NCI-H2029 (cell line): Measurements from ENCODE around the gene KMT5B.

Experiments
- DNase-seq: peaks from one replicate; lab custom pipeline; 2025; lab: John Stamatoyannopoulos, UW

The KMT5B gene

DNA sequence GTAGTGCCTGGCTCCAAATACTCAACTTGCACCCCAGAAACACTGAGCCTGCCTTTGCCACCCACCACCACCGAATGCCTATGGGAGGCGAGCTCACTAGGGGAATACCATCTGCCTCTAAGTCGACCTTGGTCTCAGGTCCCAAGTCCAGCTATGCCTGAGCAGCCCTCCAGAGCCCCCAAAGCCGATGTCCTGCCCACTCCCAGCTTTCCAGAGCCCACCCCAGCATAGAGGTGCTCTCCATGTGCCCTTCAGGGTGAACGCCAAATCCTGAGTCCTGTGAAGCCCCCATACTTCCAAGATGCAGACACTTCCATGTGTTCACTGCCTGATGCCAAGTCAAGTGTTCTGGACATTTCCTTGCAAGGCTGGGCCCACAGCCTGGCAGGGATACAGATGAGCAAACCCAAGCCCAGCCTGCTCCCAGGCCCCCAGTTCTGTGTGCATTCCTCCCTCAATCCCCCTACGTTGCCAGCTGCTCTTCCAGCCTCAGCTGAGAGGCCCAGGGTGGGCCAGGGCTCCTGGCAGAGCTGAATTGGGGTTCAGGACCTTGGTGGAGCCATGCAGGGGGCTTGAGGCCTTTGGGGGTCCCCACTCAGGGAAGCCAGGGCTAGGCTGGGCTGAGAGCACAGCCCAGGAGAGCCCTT lies 2.6 kb upstream of the KMT5B start:
- no peak for DNase-seq

DNA sequence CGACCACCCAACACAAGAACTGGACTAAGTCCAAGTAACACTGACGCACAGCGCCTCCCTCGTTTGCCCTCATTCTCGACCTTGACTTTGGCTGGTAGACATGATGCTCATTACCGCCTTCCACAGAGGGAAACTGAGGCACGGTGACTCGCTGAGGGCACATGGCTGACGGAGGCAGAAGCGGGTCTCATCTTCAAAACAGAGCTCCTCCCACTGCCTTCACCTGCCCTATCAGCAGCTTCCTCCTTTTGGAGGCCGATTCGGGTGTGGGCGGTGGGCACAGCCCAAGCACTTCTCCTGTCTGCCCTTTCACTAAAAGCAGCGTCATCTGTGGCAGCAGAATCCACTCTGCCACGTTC lies 2.0 kb upstream of the KMT5B start:
- DNase-seq = no peak

DNA sequence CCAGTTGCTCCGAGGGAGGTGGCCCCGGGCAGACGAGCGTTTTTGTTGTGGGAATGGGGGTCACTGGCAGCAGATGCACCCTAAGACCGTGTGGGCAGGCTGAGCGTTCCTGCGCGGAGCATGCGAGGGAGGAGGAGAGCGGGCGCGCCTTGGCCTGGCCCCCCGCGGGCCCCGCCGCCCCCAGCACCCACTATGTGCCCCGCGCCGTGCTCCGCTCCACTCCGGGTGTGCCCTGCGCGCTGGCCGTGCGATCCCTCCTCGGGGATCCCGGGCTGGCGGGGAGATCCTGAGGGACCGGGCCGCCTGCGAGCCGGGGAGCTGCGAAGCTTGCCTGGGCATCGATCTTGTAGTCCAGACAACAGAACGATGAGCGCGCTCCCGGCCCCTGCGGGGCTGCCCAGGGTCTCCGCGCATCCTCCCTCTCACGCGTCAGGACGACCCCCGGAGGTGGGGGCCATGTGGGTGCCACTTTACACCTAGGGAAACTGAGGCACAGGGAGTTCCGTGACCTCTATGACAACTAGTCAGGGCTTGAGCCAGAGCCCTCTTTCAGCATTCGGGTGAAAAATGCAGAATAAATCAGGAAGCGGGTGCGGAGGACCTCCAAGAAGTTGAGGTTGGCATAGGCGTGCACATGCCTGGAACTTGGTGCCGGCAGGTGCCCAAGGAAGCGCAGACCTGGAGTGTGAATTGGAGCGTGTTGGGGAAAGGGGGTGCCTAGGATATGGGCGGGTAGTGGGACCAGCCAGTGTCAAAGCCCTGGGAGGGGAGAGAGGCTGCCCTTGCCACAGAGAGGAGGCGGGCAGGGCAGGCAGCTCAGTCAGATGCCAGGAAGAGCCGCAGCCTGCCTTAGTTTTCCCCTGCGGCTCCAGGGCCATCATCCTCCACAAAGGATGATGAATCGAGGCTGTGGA lies 1.3 kb upstream of the KMT5B start:
- DNase-seq = no peak

DNA sequence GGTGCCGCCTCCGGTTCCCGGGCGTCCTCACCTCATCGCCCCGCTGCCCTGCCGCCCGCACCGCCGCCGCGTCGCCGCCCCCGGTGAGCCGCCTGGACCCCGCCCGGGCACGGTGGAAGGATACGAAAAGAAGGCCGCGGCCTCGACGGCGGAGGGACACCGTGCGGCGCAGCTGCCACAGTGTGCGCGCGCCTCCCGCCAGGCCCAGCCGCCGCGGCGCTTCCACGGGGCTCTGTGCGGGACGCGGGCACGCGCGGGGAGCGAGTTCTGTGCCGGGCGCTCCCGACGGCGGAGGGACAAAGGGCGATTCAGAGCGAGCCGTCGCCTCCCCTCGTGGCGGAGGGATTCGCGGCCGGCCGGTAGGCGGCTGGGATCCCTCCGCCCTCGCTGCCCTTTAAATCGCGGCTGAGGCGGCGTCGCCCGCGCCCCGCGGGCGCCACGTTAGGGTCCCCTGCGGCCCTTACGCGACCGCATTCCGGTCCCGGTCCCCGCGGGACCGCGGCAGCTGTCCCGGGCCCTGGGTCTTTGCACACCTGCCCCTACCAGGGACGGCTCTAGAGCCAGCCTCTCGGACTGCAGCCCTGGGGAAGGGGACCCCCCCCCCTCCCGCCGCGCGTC lies 568 bp upstream of the KMT5B start:
- DNase-seq = peak; percentile 87

DNA sequence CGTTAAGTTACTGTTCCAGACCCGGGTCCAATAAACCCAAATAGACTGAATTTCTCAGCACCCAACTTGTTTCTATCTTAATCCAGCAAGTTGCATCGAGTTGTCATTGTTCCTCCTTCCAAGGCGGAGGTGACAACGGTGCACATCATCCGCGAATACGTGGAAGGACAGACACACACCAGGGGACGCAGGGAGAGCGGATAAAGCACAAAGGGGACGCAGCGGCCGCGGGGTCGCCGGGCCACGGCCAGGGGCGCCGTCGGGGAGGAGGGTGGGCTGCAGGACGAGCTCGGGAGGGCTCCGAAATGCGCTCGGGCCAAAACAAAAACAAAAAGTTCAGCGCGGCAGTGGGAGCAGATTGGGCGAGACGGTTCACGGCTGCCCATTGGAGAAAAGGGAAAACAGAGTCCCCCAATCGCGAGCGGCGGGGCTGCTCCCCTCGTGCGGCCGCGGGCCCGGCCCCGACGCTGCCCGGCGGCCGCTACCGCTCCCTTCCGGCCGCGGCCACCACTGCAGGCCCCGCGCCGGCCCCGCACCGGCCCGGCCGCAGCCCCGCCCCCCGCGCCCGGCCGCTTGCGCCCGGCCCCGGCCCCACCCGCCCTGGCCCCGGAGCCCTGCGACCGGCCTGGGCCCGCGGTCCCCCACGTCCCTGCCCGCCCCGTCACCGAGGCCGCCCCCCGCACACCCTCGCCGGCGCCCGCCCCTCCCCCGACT lies 518 bp downstream of the KMT5B start:
- peak; percentile 58 for DNase-seq

DNA sequence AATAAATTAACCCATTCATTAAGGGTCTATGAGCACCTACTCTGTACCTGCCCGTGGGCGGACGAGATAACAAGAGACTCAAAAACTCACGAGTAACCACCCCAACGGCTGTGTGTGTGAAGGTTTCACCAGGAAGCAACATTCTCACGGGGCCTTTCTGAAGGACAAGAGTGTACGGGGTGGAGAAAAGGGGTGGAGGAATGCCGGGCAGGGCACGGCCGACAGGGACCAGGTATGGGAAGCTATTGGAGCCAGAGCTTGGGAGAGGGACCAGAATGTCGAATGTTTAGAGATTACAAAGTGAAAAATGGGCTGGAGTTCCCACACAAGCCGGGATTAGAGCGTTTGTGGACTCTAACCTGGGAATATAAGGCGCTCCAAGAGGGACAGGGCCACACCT lies 1.6 kb downstream of the KMT5B start:
- no peak for DNase-seq

DNA sequence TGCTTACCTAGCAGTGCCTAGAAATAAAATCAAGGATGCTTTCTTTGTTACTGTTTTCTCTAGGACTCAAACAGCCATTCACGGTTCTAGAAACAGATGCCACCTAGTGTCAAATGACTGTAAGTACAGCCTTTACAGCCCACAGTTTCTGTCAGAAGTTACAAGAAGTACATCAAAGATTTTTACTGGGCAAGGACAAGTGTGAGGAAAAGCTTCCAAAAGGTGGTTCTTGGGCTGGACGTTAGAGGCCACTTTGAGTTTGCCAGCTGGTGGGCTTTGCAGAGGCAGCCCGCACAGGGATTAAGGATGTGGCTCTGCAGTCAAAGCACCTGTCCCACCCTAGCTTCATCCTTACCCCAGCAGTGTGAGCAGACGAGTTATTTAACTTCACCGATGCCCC lies 6.9 kb downstream of the KMT5B start:
- DNase-seq = peak; percentile 61

DNA sequence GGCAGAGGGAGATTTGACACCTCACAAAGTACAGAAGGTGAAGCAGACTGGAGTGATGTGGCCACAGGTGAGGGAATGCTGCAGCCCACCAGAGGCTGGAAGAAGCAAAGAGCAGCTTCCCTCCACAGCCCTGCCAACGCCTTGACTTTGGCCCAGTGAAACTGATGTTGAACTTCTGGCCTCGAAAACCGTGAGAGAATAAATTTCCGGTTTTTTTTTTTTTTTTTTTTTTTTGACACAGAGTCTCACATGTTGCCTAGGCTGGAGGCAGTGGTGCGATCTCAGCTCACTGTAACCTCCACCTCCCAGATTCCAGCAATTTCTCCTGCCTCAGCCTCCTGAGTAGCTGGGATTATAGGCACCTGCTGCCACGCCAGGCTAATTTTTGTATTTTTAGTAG lies 8.7 kb downstream of the KMT5B start:
- DNase-seq = no peak

DNA sequence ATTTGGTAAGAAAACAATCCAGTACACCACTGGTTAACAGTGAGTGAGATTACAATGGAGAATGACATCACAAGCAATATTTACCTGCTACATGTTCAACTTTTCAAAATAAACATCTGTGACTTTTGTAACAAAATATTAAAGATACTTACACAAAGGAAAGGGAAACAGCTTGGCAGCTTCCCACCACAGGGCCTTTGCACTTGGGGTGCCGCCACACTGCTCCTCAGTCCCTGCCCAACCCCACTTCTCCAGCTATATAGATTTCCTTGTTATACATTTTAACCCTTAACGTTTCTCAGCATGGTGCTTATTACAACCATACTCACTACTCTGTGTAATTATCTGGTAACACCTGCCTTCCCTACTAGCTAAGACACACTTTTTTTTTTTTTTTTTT lies 10.9 kb downstream of the KMT5B start:
- DNase-seq = no peak

DNA sequence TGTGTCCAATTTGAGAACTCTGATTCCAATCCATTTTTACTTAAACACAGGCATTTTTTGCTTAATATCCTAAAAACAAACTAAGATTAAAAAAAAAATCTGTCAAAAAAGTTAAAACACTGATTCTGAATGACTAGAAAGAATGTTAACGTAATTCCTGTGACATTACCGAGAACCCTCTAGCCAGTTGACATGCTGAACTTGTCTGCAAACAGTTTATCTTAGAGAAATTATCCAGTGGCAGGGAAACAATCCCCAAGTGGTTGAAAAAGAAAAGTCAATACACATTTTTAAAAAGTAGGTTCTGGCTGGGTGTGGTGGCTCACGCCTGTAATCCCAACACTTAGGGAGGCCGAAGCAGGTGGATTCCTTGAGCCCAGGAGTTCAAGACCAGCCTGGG lies 11.6 kb downstream of the KMT5B start:
- DNase-seq = no peak

DNA sequence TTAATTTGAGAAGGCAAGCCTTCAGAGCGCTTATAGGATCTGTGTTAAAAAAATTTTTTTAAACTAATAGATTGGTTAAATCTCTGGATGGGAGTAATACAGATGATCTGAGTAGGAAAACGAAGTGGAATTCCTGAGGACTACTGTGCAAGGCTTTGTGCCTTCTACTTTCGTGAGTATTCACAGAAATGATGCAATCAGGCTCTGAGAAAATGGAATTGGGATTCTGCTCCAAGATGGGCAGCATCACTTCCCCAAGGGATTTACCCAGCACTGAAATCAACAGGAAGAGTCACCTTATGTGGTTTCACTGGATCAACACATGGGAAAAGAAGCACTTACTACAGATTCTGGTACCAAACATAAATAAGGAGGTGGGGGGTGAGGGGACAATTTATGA lies 12.5 kb downstream of the KMT5B start:
- DNase-seq = no peak

DNA sequence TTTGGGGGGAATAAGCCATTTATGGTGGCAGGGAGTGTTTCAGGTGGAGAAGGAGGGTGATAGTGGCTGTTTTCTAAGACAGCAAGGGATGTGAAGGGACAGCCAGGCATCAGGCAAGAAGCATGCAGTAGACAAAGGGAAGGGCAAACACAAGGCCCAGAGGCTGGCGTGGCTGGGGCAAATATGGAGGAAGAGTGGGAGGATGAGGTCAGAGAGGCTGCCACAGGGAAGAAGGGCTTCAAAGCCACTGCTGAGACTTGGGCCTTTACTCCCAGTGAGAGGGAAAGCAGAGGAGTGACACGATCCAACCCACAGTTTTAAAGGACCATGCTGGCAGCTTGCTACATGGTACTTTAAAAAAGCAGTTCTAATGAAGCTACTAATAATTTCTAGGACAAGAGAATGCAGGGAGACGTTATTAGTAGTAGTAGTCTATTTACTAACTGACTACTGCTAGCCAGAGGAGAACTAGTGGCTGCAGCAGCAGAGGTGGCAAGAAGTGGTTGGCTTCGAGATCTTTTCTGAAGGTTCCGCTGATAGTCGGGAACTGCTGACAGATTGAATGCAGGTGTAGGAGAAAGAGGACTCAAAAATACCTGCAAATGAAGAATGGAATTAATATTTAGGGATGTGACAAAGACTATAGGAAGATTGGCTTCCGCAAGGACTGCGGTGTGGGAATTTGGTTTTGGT lies 13.7 kb downstream of the KMT5B start:
- DNase-seq = no peak

DNA sequence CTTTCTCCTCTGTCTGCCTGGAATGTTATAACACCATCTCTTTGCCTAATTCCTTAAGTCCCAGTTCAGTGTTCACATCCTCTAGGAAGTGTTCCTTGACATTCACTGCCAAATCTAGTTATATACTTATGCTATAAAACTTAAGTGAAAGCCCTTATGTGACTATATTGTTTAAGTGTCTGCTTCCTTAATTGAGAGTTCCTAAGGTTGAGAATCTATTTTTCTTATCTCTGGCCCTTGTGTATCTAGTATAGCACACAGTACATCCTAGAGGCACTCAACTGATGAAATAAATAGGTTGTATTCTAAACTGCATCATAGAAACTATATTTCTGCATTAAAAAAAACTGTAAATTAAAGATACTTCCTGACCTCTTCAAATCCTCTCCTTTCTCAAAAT lies 16.9 kb downstream of the KMT5B start:
- DNase-seq = no peak

DNA sequence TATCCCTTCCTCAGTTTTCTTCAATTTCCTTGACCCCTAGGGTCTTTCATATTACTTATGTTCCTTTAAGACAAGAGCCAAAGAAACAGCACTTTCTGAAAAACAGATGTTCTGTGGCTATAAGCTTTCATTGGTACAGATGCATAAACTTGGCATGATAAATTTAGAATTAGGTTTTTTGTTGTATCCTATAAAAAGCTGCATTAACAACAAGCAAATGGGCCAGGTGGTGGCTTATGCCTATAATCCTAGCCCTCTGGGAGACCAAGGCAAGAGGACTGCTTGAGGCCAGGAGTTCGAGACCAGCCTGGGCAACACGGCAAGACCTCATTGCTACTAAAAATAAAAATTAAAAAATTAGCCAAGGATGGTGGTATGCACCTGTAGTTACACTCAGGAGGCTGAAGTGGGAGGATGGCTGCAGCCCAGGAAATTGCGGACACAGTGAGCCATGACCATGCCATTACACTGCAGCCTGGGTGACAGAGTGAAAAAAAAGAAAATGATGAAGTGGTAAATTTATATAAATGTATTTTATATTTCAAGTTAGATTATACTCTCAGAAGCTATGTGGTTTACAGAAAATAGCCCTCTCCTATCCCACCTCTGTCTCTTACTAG lies 18.3 kb downstream of the KMT5B start:
- no peak for DNase-seq

DNA sequence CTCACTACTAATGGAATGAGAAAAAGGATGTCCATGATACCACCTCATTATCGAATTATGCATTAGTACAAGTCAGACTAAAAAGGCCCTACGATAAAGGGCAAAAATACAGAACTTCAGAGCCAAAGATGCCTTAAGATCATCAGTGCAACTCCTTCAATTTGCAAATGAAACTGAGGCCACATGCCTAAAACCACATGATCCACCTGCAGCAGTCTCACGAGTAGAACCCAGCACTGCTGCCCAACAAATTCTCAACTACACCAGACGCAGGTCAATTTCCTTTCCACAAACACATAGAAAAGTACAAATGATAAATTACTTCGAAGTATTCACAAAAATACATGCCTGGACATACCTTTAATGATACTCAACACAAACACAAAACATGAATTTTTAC lies 20.1 kb downstream of the KMT5B start:
- no peak for DNase-seq

DNA sequence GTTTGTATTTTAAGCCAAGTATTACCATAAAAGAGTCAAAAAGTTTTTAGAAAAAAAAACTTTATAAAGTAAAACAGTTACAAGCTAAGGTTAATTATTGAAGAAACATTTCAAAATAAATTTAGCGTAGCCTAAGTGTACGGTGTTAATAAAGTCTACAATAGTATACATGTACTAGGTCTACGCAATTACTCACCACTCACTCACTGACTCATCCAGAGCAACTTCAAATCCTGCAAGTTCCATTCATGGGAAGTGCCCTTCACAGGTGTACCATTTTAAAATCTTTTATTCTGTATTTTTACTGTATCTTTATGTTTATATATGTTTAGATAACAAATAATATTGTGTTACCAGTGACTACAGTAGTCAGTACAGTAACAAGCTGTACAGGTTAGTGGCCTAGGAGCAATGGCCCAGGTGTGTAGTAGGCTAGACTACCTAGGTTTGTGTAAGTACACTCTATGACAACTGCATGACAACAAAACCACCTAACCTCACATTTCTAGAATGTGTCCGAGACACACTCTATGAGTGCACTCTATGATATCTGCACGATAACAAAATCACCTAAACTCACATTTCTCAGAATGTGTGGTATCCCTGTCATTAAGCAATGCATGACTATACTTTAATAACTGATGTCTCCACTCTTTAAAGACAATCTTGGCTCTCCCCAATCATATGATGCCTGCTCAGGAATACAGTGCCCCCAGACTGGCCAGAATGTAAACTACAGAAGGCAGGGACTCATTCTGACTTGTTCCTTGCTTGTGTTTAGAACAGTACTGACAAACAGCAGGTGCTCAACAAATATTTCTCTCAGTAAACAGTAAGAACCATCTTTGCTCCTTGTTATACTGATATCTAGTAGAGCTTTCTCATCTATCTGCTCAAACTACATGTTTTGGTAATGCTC lies 21.2 kb downstream of the KMT5B start:
- DNase-seq = no peak

DNA sequence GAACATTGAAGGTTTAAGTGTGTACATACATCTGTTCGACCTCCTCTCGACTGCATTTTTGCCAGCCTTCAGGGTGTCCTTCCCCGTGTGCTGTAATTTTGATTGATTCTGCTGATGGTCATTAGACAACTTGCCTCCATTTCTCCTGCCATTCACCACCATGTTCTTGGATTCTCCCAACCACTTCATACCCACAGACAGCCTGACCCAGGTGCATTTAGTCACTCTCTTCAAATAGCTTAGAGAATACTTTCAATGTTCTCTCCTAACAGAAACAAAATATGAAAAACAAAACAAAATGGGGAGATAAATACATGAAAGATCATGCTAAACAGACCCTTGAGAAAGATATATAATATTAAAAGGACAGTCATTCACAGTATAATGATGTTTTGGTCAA lies 23.2 kb downstream of the KMT5B start:
- no peak for DNase-seq

DNA sequence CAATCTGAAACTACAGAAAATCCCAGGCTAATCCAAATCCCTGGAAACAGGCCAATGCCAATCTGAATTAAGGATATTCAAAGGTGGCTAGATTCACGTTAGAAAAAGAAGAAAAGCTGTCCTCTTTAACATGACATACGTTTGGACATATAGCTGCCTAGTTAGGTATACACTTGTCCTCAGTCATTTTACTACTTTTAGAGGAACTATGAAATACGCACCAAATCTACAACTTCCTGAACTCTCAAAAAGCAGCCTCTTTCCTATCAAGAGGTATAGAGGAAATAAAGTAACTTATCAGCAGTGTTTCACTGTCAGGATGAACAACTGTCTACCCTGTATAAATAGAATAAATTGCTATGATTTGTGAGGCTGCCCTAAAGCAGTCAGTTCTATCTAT lies 24.0 kb downstream of the KMT5B start:
- DNase-seq = no peak

DNA sequence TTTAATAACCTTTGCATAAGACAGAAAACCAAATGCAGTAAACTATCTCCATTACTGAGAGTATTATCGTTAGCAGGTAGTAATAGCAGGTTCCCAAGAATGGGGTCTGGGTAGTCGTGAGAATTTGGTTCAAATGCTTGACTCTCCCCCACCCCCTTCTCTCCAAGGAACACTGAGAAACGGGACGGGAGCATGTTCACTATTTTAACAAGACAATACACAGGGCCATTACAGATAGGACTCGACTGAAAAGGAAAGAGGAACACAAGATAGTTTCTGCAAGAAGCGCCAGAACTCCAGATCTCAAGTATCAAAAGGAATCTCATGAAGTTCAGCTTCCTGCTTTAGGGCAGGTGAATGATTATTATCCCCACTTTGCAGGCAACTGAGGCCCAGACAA lies 27.0 kb downstream of the KMT5B start:
- no peak for DNase-seq

DNA sequence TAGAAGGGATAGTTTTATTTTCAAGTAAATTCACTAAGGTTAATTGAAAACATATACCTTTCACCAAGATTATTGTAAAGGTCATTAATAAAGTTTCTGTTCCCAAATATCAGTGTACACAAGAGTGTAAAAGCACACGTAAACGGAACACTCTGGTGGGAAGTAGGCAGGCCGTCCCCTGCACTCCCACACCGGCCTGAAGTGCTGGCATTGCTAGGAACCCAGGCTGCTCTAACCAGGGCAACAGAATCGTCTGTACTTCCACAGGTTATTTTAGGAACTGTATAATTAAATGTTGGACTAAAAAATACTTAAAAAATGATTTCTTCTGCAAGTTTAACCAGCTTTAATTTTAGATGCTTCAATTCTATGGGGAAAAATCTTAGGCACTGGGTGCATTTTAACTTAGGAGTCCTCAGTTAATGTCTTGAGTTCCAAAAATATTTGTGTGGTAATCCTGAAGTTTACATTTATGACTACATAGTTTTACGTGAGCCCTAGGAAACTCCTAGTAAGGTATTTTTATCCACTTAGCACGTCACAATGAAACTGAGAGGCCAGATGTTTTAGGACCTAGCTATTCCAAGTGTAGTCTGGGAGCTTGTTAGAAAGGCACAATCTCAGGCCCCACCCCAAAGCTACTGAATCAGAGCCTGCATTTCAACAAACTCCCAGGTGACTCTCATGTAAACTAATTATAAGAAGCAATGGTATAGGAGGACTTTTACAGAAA lies 31.2 kb downstream of the KMT5B start:
- no peak for DNase-seq
